HEK293 (cell line): ENCODE measurements around the gene AFG1L.

Source experiments
- CTCF ChIA-PET: fragments of 350-600 bp; formaldehyde crosslinking; extraction: SDS; loops from one replicate; lab custom pipeline; 2021; ENCODE audit warnings: antibody characterized with exemption; lab: Yijun Ruan, JAX
- POLR2A ChIA-PET: fragments of 300-600 bp; formaldehyde crosslinking; extraction: SDS; loops from one replicate; lab custom pipeline; 2020; ENCODE audit warnings: antibody characterized with exemption, inconsistent platforms; lab: Yijun Ruan, JAX
- H3K27ac ChIP-seq: fragments of 200-500 bp; sonication (Bioruptor generic); 2 replicates; pipeline ENCODE4 v1.5.1; 2014; ENCODE audit warnings: low read depth, low read length, control low read depth, inconsistent platforms; ENCODE audit errors: extremely low read depth
- H3K36me3 ChIP-seq, 2 experiments: fragments of 200-500 bp in 1 of 2; sonication (Bioruptor generic) in 1 of 2; 1 replicate in 1 of 2; 2 replicates in 1 of 2; pipeline ENCODE4 v1.5.1; 2014 to 2017; ENCODE audit warnings: inconsistent platforms in 2 of 2, low read length in 2 of 2; ENCODE audit not compliant: control insufficient read depth in 2 of 2, insufficient read depth in 1 of 2
- H3K4me1 ChIP-seq: fragments of 200-500 bp; sonication (Bioruptor generic); 2 replicates; pipeline ENCODE4 v1.5.1; 2014; ENCODE audit warnings: mild to moderate bottlenecking, low read length, inconsistent platforms; ENCODE audit not compliant: control insufficient read depth, insufficient read depth
- H3K4me3 ChIP-seq: 2 replicates; pipeline ENCODE4 v1.5.1; 2011; ENCODE audit warnings: low read depth, mild to moderate bottlenecking, control low read depth, low read length, moderate library complexity
- H3K9me3 ChIP-seq: fragments of 200-500 bp; sonication (Bioruptor generic); 2 replicates; pipeline ENCODE4 v1.5.1; 2014; ENCODE audit warnings: low read depth, low read length, inconsistent platforms; ENCODE audit not compliant: control insufficient read depth, insufficient read depth
- FEZF1 ChIP-seq: fragments of 450-650 bp; formaldehyde crosslinking; IDR thresholded peaks from 2 replicates; pipeline ENCODE4 v1.5.1; 2016; ENCODE audit warnings: missing biosample characterization, missing genetic modification characterization
- HOXA7 ChIP-seq: sonication (generic); formaldehyde crosslinking; IDR thresholded peaks from 2 replicates; pipeline ENCODE4 v1.8.1; 2022; ENCODE audit warnings: missing genetic modification reagents, borderline replicate concordance
- KLF1 ChIP-seq: fragments of 450-650 bp; formaldehyde crosslinking; IDR thresholded peaks from 2 replicates; pipeline ENCODE4 v1.5.1; 2016; ENCODE audit warnings: missing biosample characterization, missing genetic modification characterization
- MYNN ChIP-seq: fragments of 450-650 bp; formaldehyde crosslinking; IDR thresholded peaks from 2 replicates; pipeline ENCODE4 v1.5.1; 2016; ENCODE audit warnings: missing biosample characterization, missing genetic modification characterization, borderline replicate concordance
- PBX3 ChIP-seq: sonication (generic); formaldehyde crosslinking; IDR thresholded peaks from 2 replicates; pipeline ENCODE4 v1.8.1; 2022; ENCODE audit warnings: mild to moderate bottlenecking, moderate library complexity, missing genetic modification reagents
- SCRT2 ChIP-seq: fragments of 450-650 bp; formaldehyde crosslinking; IDR thresholded peaks from 2 replicates; pipeline ENCODE4 v1.5.1; 2016; ENCODE audit warnings: missing biosample characterization, missing genetic modification characterization
- SP7 ChIP-seq: fragments of 450-650 bp; formaldehyde crosslinking; IDR thresholded peaks from 2 replicates; pipeline ENCODE4 v1.5.1; 2016; ENCODE audit warnings: missing biosample characterization, missing genetic modification characterization
- ZFHX2 ChIP-seq: fragments of 450-650 bp; formaldehyde crosslinking; conservative IDR thresholded peaks from 2 replicates; pipeline ENCODE4 v1.5.1; 2016; ENCODE audit warnings: missing biosample characterization, missing genetic modification characterization
- ZIC2 ChIP-seq: fragments of 450-650 bp; formaldehyde crosslinking; IDR thresholded peaks from 2 replicates; pipeline ENCODE4 v1.5.1; 2016; ENCODE audit warnings: missing biosample characterization, missing genetic modification characterization
- ZNF10 ChIP-seq: fragments of 450-650 bp; formaldehyde crosslinking; IDR thresholded peaks from 2 replicates; pipeline ENCODE4 v1.5.1; 2017; ENCODE audit warnings: missing biosample characterization, missing genetic modification characterization
- ZNF121 ChIP-seq: fragments of 450-650 bp; formaldehyde crosslinking; IDR thresholded peaks from 2 replicates; pipeline ENCODE4 v1.5.1; 2016; ENCODE audit warnings: missing biosample characterization, missing genetic modification characterization
- ZNF157 ChIP-seq: fragments of 450-650 bp; formaldehyde crosslinking; IDR thresholded peaks from 2 replicates; pipeline ENCODE4 v1.5.1; 2016; ENCODE audit warnings: missing biosample characterization, missing genetic modification characterization
- ZNF341 ChIP-seq: fragments of 450-650 bp; formaldehyde crosslinking; IDR thresholded peaks from 2 replicates; pipeline ENCODE4; 2016; ENCODE audit warnings: low read depth, missing biosample characterization, missing genetic modification characterization
- ZNF394 ChIP-seq: fragments of 450-650 bp; formaldehyde crosslinking; IDR thresholded peaks from 2 replicates; pipeline ENCODE4 v1.5.1; 2016; ENCODE audit warnings: missing biosample characterization, missing genetic modification characterization, mild to moderate bottlenecking, moderate library complexity, borderline replicate concordance
- ZNF416 ChIP-seq: fragments of 450-650 bp; formaldehyde crosslinking; IDR thresholded peaks from 2 replicates; pipeline ENCODE4 v1.5.1; 2016; ENCODE audit warnings: missing biosample characterization, missing genetic modification characterization
- ZNF585B ChIP-seq: fragments of 450-650 bp; formaldehyde crosslinking; IDR thresholded peaks from 2 replicates; pipeline ENCODE4 v1.5.1; 2016; ENCODE audit warnings: missing biosample characterization, missing genetic modification characterization
- ZNF621 ChIP-seq: fragments of 450-650 bp; formaldehyde crosslinking; IDR thresholded peaks from 2 replicates; pipeline ENCODE4 v1.5.1; 2017; ENCODE audit warnings: missing biosample characterization, missing genetic modification characterization
- ZNF791 ChIP-seq: fragments of 450-650 bp; formaldehyde crosslinking; IDR thresholded peaks from 2 replicates; pipeline ENCODE4 v1.5.1; 2016; ENCODE audit warnings: missing biosample characterization, missing genetic modification characterization
- TF ChIP-seq, protein P1 (sequence below): fragments of 450-650 bp; formaldehyde crosslinking; IDR thresholded peaks from 2 replicates; pipeline ENCODE4 v1.5.1; 2017; ENCODE audit warnings: missing biosample characterization, missing genetic modification characterization

AFG1L gene

GRCh38 chr6:108365478-108365877, 70.6 kb downstream of the AFG1L start:
- no peaks in the 10 kb centered on the region for H3K36me3 ChIP-seq
- H3K4me1 ChIP-seq: no peaks in the 10 kb centered on the region
- H3K27ac ChIP-seq: no peak overlapping the region
- POLR2A ChIA-PET: interaction anchor here (0.7 kb wide), 1 partner anchor 36 kb away, joined by 6 read pairs; no protein-coding TSS in a partner anchor
- no peaks in the 10 kb centered on the region for H3K9me3 ChIP-seq
- CTCF ChIA-PET: interaction anchor here (1.0 kb wide), 1 partner anchor 9 kb away, joined by 4 read pairs; no protein-coding TSS in a partner anchor
- TF ChIP-seq SCRT2 (tag by site-specific recombination) (peak; percentile 90), ZNF341 (tag by site-specific recombination) (no peak), ZNF10 (no peak)
- H3K4me3 ChIP-seq: no peak overlapping the region

GRCh38 chr6:108366236-108366635, 71.4 kb downstream of the AFG1L start:
- ChIA-PET CTCF (interaction anchor here (1.0 kb wide), 1 partner anchor 9 kb away, joined by 4 read pairs; no protein-coding TSS in a partner anchor), POLR2A (no interaction called here)
- Histone ChIP-seq H3K9me3 (no peaks in the 10 kb centered on the region), H3K27ac (no peak overlapping the region), H3K4me3 (no peak overlapping the region), H3K36me3 (no peaks in the 10 kb centered on the region), H3K4me1 (no peaks in the 10 kb centered on the region)
- TF ChIP-seq ZNF10 (no peak), ZNF394 (tag by site-specific recombination) (no peak), SP7 (no peak), PBX3 (no peak), KLF1 (tag by site-specific recombination) (no peak)

DNA sequence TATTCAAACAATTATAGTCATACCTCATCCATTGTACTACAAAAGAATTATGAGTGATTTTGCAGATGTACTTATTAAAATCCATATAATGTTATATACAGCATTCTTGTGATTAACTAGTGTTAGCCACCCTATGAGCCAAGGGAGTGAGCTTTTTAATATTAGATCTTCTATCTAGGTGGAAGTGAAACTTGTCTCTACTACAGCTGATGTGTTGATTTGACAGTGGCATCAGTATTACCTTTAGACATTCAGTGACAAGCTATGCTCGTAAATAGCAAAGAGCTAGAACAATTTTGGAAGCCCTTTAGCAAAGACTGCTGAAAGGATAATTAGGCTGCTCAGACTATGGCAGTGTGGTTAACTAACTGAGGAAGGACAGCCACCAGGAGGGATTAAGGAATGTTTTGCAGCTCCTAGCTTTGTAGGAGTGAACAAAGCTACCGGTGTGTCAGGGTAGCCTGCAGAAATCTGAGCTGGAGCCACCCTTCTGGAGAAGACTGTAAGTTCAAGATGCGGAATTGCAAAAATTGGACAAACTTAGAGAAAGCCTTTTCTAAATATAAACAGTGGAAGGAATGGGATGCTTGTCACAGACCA, 73.7 kb downstream of the AFG1L start:
- no peak overlapping the region for H3K27ac ChIP-seq
- peaks cover 0 to 3% of the 10 kb centered on the region in 2 experiments; a peak in 1 of 3 replicates for H3K36me3 ChIP-seq
- ChIA-PET CTCF (interaction anchor here (0.6 to 1.6 kb wide), 3 partner anchors 13 to 388 kb away, joined by 3 to 4 read pairs (median 3); no protein-coding TSS in a partner anchor), POLR2A (no interaction called here)
- H3K4me1 ChIP-seq: no peaks in the 10 kb centered on the region
- no peak overlapping the region for H3K4me3 ChIP-seq
- no peaks in the 10 kb centered on the region for H3K9me3 ChIP-seq
- TF ChIP-seq ZNF157: no peak
- TF ChIP-seq MYNN (tag by site-specific recombination): no peak
- TF ChIP-seq ZNF121 (tag by site-specific recombination): no peak
- TF ChIP-seq ZNF416 (tag by site-specific recombination): no peak
- no peak for TF ChIP-seq ZNF791 (tag by site-specific recombination)
- no peak for TF ChIP-seq ZNF585B (tag by site-specific recombination)
- TF ChIP-seq ZFHX2 (tag by site-specific recombination): no peak
- TF ChIP-seq HOXA7: no peak
- TF ChIP-seq ZNF621: no peak
- TF ChIP-seq SCRT2 (tag by site-specific recombination): 0 out of 2 replicates have a peak, but pooled peaks have one; percentile 1
- TF ChIP-seq FEZF1 (tag by site-specific recombination): 0 out of 2 replicates have a peak, but pooled peaks have one; percentile 43
- TF ChIP-seq ZIC2: no peak
- TF ChIP-seq, protein P1, sequence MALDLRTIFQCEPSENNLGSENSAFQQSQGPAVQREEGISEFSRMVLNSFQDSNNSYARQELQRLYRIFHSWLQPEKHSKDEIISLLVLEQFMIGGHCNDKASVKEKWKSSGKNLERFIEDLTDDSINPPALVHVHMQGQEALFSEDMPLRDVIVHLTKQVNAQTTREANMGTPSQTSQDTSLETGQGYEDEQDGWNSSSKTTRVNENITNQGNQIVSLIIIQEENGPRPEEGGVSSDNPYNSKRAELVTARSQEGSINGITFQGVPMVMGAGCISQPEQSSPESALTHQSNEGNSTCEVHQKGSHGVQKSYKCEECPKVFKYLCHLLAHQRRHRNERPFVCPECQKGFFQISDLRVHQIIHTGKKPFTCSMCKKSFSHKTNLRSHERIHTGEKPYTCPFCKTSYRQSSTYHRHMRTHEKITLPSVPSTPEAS (tag by site-specific recombination): no peak
